GM12878 (cell line): Measurements from ENCODE around the gene TRDMT1. TPM values are rescaled to one million over a fixed set of nuclear protein-coding genes. Genes with fewer than 3 reads are reported as not detected.

Experiments
- ATAC-seq: fragments of 200-7000 bp; cut with Tn5 transposase; 3 replicates; pipeline ENCODE4 v1.9.1; 2020; ENCODE audit warnings: mild to moderate bottlenecking, moderate library complexity
- BruUV-seq: library from RNA; stranded (reverse); fragments of 400-500 nt; replicated peaks from 2 replicates; lab custom pipeline; 2021; lab: Mats Ljungman, UMichigan
- CTCF ChIA-PET: fragments of 300-600 bp; sonication (Branson Sonifier 250); formaldehyde crosslinking; extraction: SDS; loops from one replicate; lab custom pipeline; 2021; ENCODE audit warnings: inconsistent platforms; lab: Yijun Ruan, JAX
- POLR2A ChIA-PET: fragments of 350-600 bp; formaldehyde crosslinking; extraction: SDS; loops from one replicate; lab custom pipeline; 2021; ENCODE audit warnings: inconsistent platforms; lab: Charles Lee
- RAD21 ChIA-PET: fragments of 300-600 bp; sonication (Branson Sonifier 250); formaldehyde crosslinking; loops from one replicate; lab custom pipeline; 2023; ENCODE audit warnings: antibody characterized with exemption; ENCODE audit not compliant: unreplicated experiment; lab: Charles Lee
- SMC1A ChIA-PET: fragments of 300-600 bp; sonication (Branson Sonifier 250); formaldehyde crosslinking; loops from one replicate; lab custom pipeline; 2023; ENCODE audit not compliant: unreplicated experiment, uncharacterized antibody; lab: Charles Lee
- DNase-seq: peaks from one replicate; pipeline ENCODE4 v3.0.0-alpha.2; 2011; ENCODE audit warnings: low read depth, low spot score
- FAIRE-seq: peaks from 3 replicates; lab custom pipeline; 2011; peaks lifted over from hg19 to GRCh38; lab: Jason Lieb, UNC
- H2AFZ ChIP-seq: 2 replicates; pipeline ENCODE4 v1.6.0; 2011; ENCODE audit warnings: low read depth, low read length, control low read depth; ENCODE audit not compliant: control insufficient read depth
- H3K27ac ChIP-seq: 2 replicates; pipeline ENCODE4 v1.5.1; 2011; ENCODE audit warnings: control low read depth; ENCODE audit not compliant: control insufficient read depth, insufficient read depth
- H3K27me3 ChIP-seq, 2 experiments: replicated peaks in 1 of 2; 2 replicates each; pipeline versions ENCODE4 v1.6.0 to v1.6.1; 2011; ENCODE audit warnings: low read length in 1 of 2; ENCODE audit not compliant: control insufficient read depth in 2 of 2, insufficient read depth in 2 of 2
- H3K36me3 ChIP-seq, 2 experiments: 2 replicates each; pipeline ENCODE4 v1.5.1; 2011; ENCODE audit warnings: low read length in 1 of 2; ENCODE audit not compliant: control insufficient read depth in 2 of 2, insufficient read depth in 2 of 2
- H3K4me1 ChIP-seq: 2 replicates; pipeline ENCODE4 v1.6.1; 2011; ENCODE audit warnings: mild to moderate bottlenecking, low read length, moderate library complexity, mixed read lengths; ENCODE audit not compliant: control insufficient read depth, insufficient read depth
- H3K4me2 ChIP-seq: 2 replicates; pipeline ENCODE4 v1.6.0; 2011; ENCODE audit warnings: control low read depth; ENCODE audit not compliant: control insufficient read depth, insufficient read depth
- H3K4me3 ChIP-seq: fragments of 200-600 bp; sonication (generic); 2 replicates; pipeline ENCODE4 v1.5.1; 2016
- H3K79me2 ChIP-seq: 2 replicates; pipeline ENCODE4 v1.6.0; 2011; ENCODE audit warnings: low read length; ENCODE audit not compliant: control insufficient read depth, insufficient read depth
- H3K9ac ChIP-seq: 2 replicates; pipeline ENCODE4 v1.8.0; 2011; ENCODE audit warnings: low read length, control low read depth, mixed read lengths; ENCODE audit not compliant: control insufficient read depth, insufficient read depth
- H3K9me3 ChIP-seq: replicated peaks from 3 replicates; pipeline ENCODE4 v1.5.1; 2011; ENCODE audit warnings: mild to moderate bottlenecking, low read length; ENCODE audit not compliant: control insufficient read depth, insufficient read depth
- H4K20me1 ChIP-seq: 2 replicates; pipeline ENCODE4 v1.6.0; 2011; ENCODE audit not compliant: control insufficient read depth, insufficient read depth
- HDGF ChIP-seq: fragments of 450-650 bp; IDR thresholded peaks from 2 replicates; pipeline ENCODE4 v1.6.1; 2016; ENCODE audit warnings: antibody characterized with exemption
- MTA2 ChIP-seq: fragments of 450-650 bp; IDR thresholded peaks from 2 replicates; pipeline ENCODE4 v1.6.1; 2016; ENCODE audit warnings: low read depth, mild to moderate bottlenecking, moderate library complexity
- MYB ChIP-seq: fragments of 150-350 bp; IDR thresholded peaks from 2 replicates; pipeline ENCODE4 v1.6.1; 2014; ENCODE audit warnings: mild to moderate bottlenecking, low read depth, low read length, borderline replicate concordance
- MYC ChIP-seq: IDR thresholded peaks from 2 replicates; pipeline ENCODE4 v1.6.1; 2011; ENCODE audit warnings: mild to moderate bottlenecking, low read length, moderate library complexity, inconsistent platforms; ENCODE audit not compliant: insufficient read depth, insufficient replicate concordance, insufficient read length, severe bottlenecking
- NBN ChIP-seq: fragments of 450-650 bp; IDR thresholded peaks from 2 replicates; pipeline ENCODE4 v1.6.1; 2016
- POLR2A ChIP-seq: IDR thresholded peaks from 2 replicates; pipeline ENCODE4 v1.6.1; 2011; ENCODE audit warnings: low read depth, mild to moderate bottlenecking, low read length
- RAD21 ChIP-seq: IDR thresholded peaks from 2 replicates; pipeline ENCODE4 v1.6.1; 2011; ENCODE audit warnings: mild to moderate bottlenecking, low read depth, low read length, moderate library complexity; ENCODE audit not compliant: insufficient read depth
- SMAD1 ChIP-seq: fragments of 450-650 bp; IDR thresholded peaks from 2 replicates; pipeline ENCODE4 v1.6.1; 2018; ENCODE audit warnings: mild to moderate bottlenecking, low read depth; ENCODE audit not compliant: partially characterized antibody
- SMAD5 ChIP-seq: IDR thresholded peaks from 2 replicates; pipeline ENCODE4 v1.6.1; 2016; ENCODE audit warnings: antibody characterized with exemption, low read depth
- SMC3 ChIP-seq: IDR thresholded peaks from 2 replicates; pipeline ENCODE4 v1.6.1; 2011; ENCODE audit warnings: low read length, improper control_type of control experiment, borderline replicate concordance
- SREBF1 ChIP-seq: IDR thresholded peaks from 2 replicates; pipeline ENCODE4 v1.6.1; 2012; ENCODE audit warnings: mild to moderate bottlenecking, low read length
- TCF3 ChIP-seq: IDR thresholded peaks from 2 replicates; pipeline ENCODE4 v1.6.1; 2012; ENCODE audit warnings: low read depth, mild to moderate bottlenecking, low read length, borderline replicate concordance; ENCODE audit not compliant: insufficient read depth
- YBX1 ChIP-seq: fragments of 450-650 bp; IDR thresholded peaks from 2 replicates; pipeline ENCODE4 v1.6.1; 2016; ENCODE audit warnings: antibody characterized with exemption
- ZBED1 ChIP-seq: IDR thresholded peaks from 2 replicates; pipeline ENCODE4 v1.6.1; 2016; ENCODE audit warnings: borderline replicate concordance
- WGBS: methylation state at CpG from one replicate; pipeline ENCODE4 v1.1.6; 2016; ENCODE audit warnings: low lambda C conversion rate; ENCODE audit not compliant: insufficient replicate concordance, insufficient coverage; ENCODE audit errors: missing lambda C conversion rate; 5-methylcytosine and 5-hydroxymethylcytosine counted together
- in situ Hi-C: fragments of 300-500 bp; cut with MboI; formaldehyde crosslinking; loops from 9 replicates; pipeline ENCODE4 v1.14.3; 2018; ENCODE audit warnings: mixed read lengths
- intact Hi-C: fragments of 100-400 bp; cut with micrococcal nuclease; formaldehyde crosslinking; loops from one replicate; pipeline ENCODE4 v1.14.2; 2022; ENCODE audit not compliant: unreplicated experiment
- polyA plus RNA-seq, 11 experiments: library from polyadenylated mRNA; depleted of rRNA in 4 of 11; unstranded in 6 of 11; stranded (reverse) in 5 of 11; fragments of >200 nt; fragmentation: Nextera tagmentation in 4 of 11; fragmentation: Illumina TruSeq in 1 of 11; extraction: Ambion mirVana in 4 of 11; extraction: Trizol in 1 of 11; gene quantifications; 1 replicate in 1 of 11; 2 replicates in 10 of 11; pipeline versions ENCODE4 v1.2.1 to v1.2.3, GENCODE V29; 2011 to 2016; ENCODE audit warnings: inconsistent platforms in 2 of 11, missing spikeins in 2 of 11, low read depth in 1 of 11
- total RNA-seq, 4 experiments: library from RNA; depleted of rRNA in 3 of 4; stranded (reverse); fragments of >200 nt in 3 of 4; fragmentation: Illumina TruSeq in 1 of 4; extraction: Trizol in 1 of 4; gene quantifications; 2 replicates each; pipeline versions ENCODE4 v1.2.1 to v1.2.3, GENCODE V29; 2013 to 2021
- TF ChIP-seq, protein P1 (sequence below): IDR thresholded peaks from 2 replicates; pipeline ENCODE4 v1.6.1; 2011; ENCODE audit warnings: borderline replicate concordance, low read depth, mild to moderate bottlenecking, moderate library complexity, low read length; ENCODE audit not compliant: insufficient read depth, poor library complexity, severe bottlenecking
- TF ChIP-seq, protein P2 (sequence below), 3 experiments: IDR thresholded peaks in 2 of 3; conservative IDR thresholded peaks in 1 of 3; 2 replicates each; pipeline ENCODE4 v1.5.1; 2011; ENCODE audit warnings: low read depth in 3 of 3, low read length in 3 of 3, mild to moderate bottlenecking in 3 of 3, control low read depth in 2 of 3, moderate library complexity in 2 of 3, inconsistent platforms in 1 of 3, mixed read lengths in 1 of 3; ENCODE audit not compliant: control insufficient read depth in 2 of 3, insufficient read depth in 1 of 3; ENCODE audit errors: extremely low read depth in 1 of 3
- TF ChIP-seq, protein P3 (sequence below): fragments of 450-650 bp; formaldehyde crosslinking; IDR thresholded peaks from 2 replicates; pipeline ENCODE4 v1.4.0; 2022; ENCODE audit warnings: mild to moderate bottlenecking, moderate library complexity

TRDMT1 gene
- total and polyA plus RNA-seq, 10 of the 15 experiments (the other 5 are each of a cell fraction or from before 2014, with no cell fraction given): 2.3 to 9.7 (median 4.6) TPM

DNA sequence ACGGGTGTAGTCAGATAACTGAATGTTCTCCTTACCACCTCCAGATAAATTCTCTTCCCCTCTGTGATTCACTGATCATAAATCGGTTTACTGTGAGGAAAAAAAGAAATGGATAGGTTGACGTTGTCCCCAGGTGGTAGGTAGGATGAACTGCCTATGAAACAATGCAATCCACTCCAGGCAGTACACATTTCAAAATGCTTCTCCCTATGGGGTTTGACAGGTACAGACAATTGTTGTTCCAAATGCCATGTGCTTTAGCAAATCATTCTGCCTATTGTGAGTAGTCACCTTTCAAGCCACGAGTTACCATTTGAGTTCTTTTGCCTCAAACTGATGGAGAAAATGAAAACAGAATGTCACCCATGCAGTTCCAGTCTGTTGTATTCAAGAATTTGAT is 48.3 kb upstream of the TRDMT1 start:
- BruUV-seq: no TSS peak

More for the DNA sequence above, 48.3 kb upstream of the TRDMT1 start:
- ChIA-PET CTCF (interaction anchor here (1.3 kb wide), 1 partner anchor 12 kb away, joined by 3 read pairs; no protein-coding TSS in a partner anchor), RAD21 (no interaction called here), POLR2A (no interaction called here), SMC1A (no interaction called here)
- H3K4me2 ChIP-seq: no peak overlapping the region
- DNase-seq (no peak), ATAC-seq (peak; percentile 46), FAIRE-seq (no peak)
- H3K27me3 ChIP-seq: no peaks in the 10 kb centered on the region; a peak in 3 of 4 replicates
- intact Hi-C loops (loop anchor here (10.0 kb wide), 2 partner anchors 125 to 1345 kb away; partner anchors contain the start of gene CUBN), in situ Hi-C loops (loop anchor here (25.0 kb wide), 1 partner anchor 1363 kb away; no protein-coding TSS in a partner anchor)
- H3K4me1 ChIP-seq: no peaks in the 10 kb centered on the region
- H2AFZ ChIP-seq: no peak overlapping the region
- H3K27ac ChIP-seq: no peak overlapping the region
- H3K4me3 ChIP-seq: no peak overlapping the region
- TF ChIP-seq NBN (no peak), MYC (no peak), MTA2 (no peak), RAD21 (peak; percentile 45), SREBF1 (no peak), POLR2A (no peak), HDGF (no peak), SMAD1 (no peak), SMAD5 (no peak), ZBED1 (no peak), MYB (no peak), TCF3 (no peak), SMC3 (peak; percentile 56; the same call in 1 of the 2 replicates), YBX1 (no peak)
- TF ChIP-seq, protein P1, sequence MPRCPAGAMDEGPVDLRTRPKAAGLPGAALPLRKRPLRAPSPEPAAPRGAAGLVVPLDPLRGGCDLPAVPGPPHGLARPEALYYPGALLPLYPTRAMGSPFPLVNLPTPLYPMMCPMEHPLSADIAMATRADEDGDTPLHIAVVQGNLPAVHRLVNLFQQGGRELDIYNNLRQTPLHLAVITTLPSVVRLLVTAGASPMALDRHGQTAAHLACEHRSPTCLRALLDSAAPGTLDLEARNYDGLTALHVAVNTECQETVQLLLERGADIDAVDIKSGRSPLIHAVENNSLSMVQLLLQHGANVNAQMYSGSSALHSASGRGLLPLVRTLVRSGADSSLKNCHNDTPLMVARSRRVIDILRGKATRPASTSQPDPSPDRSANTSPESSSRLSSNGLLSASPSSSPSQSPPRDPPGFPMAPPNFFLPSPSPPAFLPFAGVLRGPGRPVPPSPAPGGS: no peak
- TF ChIP-seq, protein P2, sequence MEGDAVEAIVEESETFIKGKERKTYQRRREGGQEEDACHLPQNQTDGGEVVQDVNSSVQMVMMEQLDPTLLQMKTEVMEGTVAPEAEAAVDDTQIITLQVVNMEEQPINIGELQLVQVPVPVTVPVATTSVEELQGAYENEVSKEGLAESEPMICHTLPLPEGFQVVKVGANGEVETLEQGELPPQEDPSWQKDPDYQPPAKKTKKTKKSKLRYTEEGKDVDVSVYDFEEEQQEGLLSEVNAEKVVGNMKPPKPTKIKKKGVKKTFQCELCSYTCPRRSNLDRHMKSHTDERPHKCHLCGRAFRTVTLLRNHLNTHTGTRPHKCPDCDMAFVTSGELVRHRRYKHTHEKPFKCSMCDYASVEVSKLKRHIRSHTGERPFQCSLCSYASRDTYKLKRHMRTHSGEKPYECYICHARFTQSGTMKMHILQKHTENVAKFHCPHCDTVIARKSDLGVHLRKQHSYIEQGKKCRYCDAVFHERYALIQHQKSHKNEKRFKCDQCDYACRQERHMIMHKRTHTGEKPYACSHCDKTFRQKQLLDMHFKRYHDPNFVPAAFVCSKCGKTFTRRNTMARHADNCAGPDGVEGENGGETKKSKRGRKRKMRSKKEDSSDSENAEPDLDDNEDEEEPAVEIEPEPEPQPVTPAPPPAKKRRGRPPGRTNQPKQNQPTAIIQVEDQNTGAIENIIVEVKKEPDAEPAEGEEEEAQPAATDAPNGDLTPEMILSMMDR (IDR thresholded peaks at IDR 0.05 in 2 of 3, conservative IDR thresholded peaks at IDR 0.05 in 1 of 3; ENCODE audit: control insufficient read depth in 2 of 3, extremely low read depth in 1 of 3, insufficient read depth in 1 of 3, low read depth in 3 of 3, low read length in 3 of 3): peak; percentile 34 to 57 (median 39); a peak in 4 of 6 replicates
- TF ChIP-seq, protein P3, sequence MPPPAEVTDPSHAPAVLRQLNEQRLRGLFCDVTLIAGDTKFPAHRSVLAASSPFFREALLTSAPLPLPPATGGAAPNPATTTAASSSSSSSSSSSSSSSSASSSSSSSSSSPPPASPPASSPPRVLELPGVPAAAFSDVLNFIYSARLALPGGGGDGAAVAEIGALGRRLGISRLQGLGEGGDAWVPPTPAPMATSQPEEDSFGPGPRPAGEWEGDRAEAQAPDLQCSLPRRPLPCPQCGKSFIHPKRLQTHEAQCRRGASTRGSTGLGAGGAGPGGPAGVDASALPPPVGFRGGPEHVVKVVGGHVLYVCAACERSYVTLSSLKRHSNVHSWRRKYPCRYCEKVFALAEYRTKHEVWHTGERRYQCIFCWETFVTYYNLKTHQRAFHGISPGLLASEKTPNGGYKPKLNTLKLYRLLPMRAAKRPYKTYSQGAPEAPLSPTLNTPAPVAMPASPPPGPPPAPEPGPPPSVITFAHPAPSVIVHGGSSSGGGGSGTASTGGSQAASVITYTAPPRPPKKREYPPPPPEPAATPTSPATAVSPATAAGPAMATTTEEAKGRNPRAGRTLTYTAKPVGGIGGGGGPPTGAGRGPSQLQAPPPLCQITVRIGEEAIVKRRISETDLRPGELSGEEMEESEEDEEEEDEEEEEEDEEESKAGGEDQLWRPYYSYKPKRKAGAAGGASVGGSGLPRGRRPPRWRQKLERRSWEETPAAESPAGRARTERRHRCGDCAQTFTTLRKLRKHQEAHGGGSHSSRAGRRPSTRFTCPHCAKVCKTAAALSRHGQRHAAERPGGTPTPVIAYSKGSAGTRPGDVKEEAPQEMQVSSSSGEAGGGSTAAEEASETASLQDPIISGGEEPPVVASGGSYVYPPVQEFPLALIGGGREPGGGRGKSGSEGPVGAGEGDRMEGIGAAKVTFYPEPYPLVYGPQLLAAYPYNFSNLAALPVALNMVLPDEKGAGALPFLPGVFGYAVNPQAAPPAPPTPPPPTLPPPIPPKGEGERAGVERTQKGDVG (CRISPR knock-in tag): no peak
- no peaks in the 10 kb centered on the region for H3K36me3 ChIP-seq
- no peaks in the 10 kb centered on the region for H3K79me2 ChIP-seq
- H3K9me3 ChIP-seq: peaks cover 3% of the 10 kb centered on the region; the same call in 2 of the 3 replicates
- 9% methylated on average over 4 of the region's 4 CpGs for WGBS
- H4K20me1 ChIP-seq: no peaks in the 10 kb centered on the region
- no peak overlapping the region for H3K9ac ChIP-seq
